SKM-1 treated with dmso at 0.1 percent for 144 hours (cell line): ENCODE results near the gene TMIGD2.

Experiments used
- DNase-seq: peaks from one replicate; lab custom pipeline; 2025; ENCODE audit not compliant: unreplicated experiment; lab: John Stamatoyannopoulos, UW

TMIGD2 gene

GRCh38 chr19:4327252-4327876 lies 25.2 kb upstream of the TMIGD2 start:
- peak; percentile 69 for DNase-seq

- DNase-seq, result no peak
Observed at GRCh38 chr19:4326837-4327251, 24.7 kb upstream of the TMIGD2 start.

GRCh38 chr19:4326215-4326836 lies 24.1 kb upstream of the TMIGD2 start:
- DNase-seq, result no peak

GRCh38 chr19:4324228-4324627 lies 22.0 kb upstream of the TMIGD2 start:
- DNase-seq, result no peak

- no peak for DNase-seq
Observed at GRCh38 chr19:4323692-4324091, 21.5 kb upstream of the TMIGD2 start.

- DNase-seq, result no peak
Observed at GRCh38 chr19:4322942-4323665, 20.9 kb upstream of the TMIGD2 start.

GRCh38 chr19:4320419-4320818 lies 18.2 kb upstream of the TMIGD2 start:
- DNase-seq, result no peak

- DNase-seq, result peak; percentile 73
Observed at GRCh38 chr19:4319067-4319718, 17.0 kb upstream of the TMIGD2 start.

- no peak for DNase-seq
Observed at GRCh38 chr19:4318460-4318859, 16.3 kb upstream of the TMIGD2 start.

- DNase-seq, result no peak
Observed at GRCh38 chr19:4316956-4317355, 14.8 kb upstream of the TMIGD2 start.

GRCh38 chr19:4313847-4314490 lies 11.8 kb upstream of the TMIGD2 start:
- DNase-seq, result no peak

- DNase-seq, result no peak
Observed at GRCh38 chr19:4310247-4311121, 8.3 kb upstream of the TMIGD2 start.

GRCh38 chr19:4305659-4306058 lies 3.5 kb upstream of the TMIGD2 start:
- DNase-seq, result no peak

- no peak for DNase-seq
Observed at GRCh38 chr19:4305257-4305612, 3.0 kb upstream of the TMIGD2 start.

- DNase-seq, result no peak
Observed at GRCh38 chr19:4304538-4305256, 2.5 kb upstream of the TMIGD2 start, which contains the start of gene FSD1. Gene FSD1, plus strand, starts transcription at chr19:4304598. Its CDS starts 149 bp downstream, at chr19:4304747.

- no peak for DNase-seq
Observed at GRCh38 chr19:4303819-4304537, 1.8 kb upstream of the TMIGD2 start.

- no peak for DNase-seq
Observed at GRCh38 chr19:4301590-4302242, 473 bp downstream of the TMIGD2 start.

- DNase-seq, result no peak
Observed at GRCh38 chr19:4300589-4300988, 1.6 kb downstream of the TMIGD2 start.
